Testis (tissue), 2 donors: ENCODE results near the gene ABHD13.

ENCODE experiments used
- CTCF ChIP-seq, 3 experiments: fragments of 450-650 bp in 2 of 3; fragments of 200-600 bp in 1 of 3; sonication (generic) in 1 of 3; IDR thresholded peaks; one replicate each; pipeline ENCODE4 v1.5.1; 2016 to 2019; ENCODE audit warnings: antibody characterized with exemption in 3 of 3, mild to moderate bottlenecking in 2 of 3, moderate library complexity in 1 of 3
- POLR2A ChIP-seq: fragments of 450-650 bp; IDR thresholded peaks from one replicate; pipeline ENCODE4 v1.6.1; 2017; ENCODE audit warnings: antibody characterized with exemption, mild to moderate bottlenecking, moderate library complexity

GRCh38 chr13:108283110-108283509, 64.9 kb downstream of the ABHD13 start:
- TF ChIP-seq CTCF (IDR thresholded peaks at IDR 0.05) (no peak), POLR2A (no peak)
